Right lobe of liver (tissue), 6 donors: ENCODE results near the gene RBM3. TPM values are rescaled to one million over a fixed set of nuclear protein-coding genes. Genes with fewer than 3 reads are reported as not detected.
A peak's percentile ranks its signal among the peaks of the same experiment; 100 is the strongest.
"Not testable (repeated sequence)": the region's sequence is repeated elsewhere in the genome, so short reads cannot be mapped to it uniquely, and the experiment has no call there.

Experiments
- ATAC-seq, 4 donors: fragments of 200-7000 bp; cut with Tn5 transposase; one replicate each; pipeline ENCODE4 v1.9.1; 2020; ENCODE audit warnings: mild to moderate bottlenecking in 4 of 4, moderate library complexity in 4 of 4
- DNase-seq, 3 donors: peaks; one replicate each; pipeline ENCODE4 v3.0.0-alpha.2; 2020
- H3K27ac ChIP-seq, 3 donors: fragments of 200-600 bp; one replicate each; pipeline ENCODE4 v1.8.0; 2022
- H3K27me3 ChIP-seq, 2 donors: fragments of 200-600 bp; one replicate each; pipeline ENCODE4 v1.8.0; 2022
- H3K36me3 ChIP-seq, 4 donors: fragments of 200-600 bp; sonication (generic) in 1 of 4; one replicate each; pipeline versions ENCODE4 v1.5.1 to v1.8.0; 2017 to 2022; ENCODE audit warnings: control low read depth in 1 of 4
- H3K4me1 ChIP-seq, 4 donors: fragments of 200-600 bp; sonication (generic) in 1 of 4; one replicate each; pipeline versions ENCODE4 v1.5.1 to v1.8.0; 2017 to 2022; ENCODE audit warnings: control low read depth in 1 of 4
- H3K4me3 ChIP-seq, 3 donors: fragments of 200-600 bp; one replicate each; pipeline ENCODE4 v1.8.0; 2022
- H3K9me3 ChIP-seq, 4 donors: fragments of 200-600 bp; sonication (generic) in 1 of 4; one replicate each; pipeline versions ENCODE4 v1.5.1 to v1.8.0; 2017 to 2022; ENCODE audit warnings: control low read depth in 1 of 4
- CTCF ChIP-seq, 4 donors: fragments of 200-600 bp in 3 of 4; fragments of 450-650 bp in 1 of 4; IDR thresholded peaks; one replicate each; pipeline versions ENCODE4 v1.5.1 to v1.8.0; 2016 to 2022; ENCODE audit warnings: antibody characterized with exemption in 4 of 4, mild to moderate bottlenecking in 2 of 4
- POLR2A ChIP-seq: fragments of 450-650 bp; IDR thresholded peaks from one replicate; pipeline ENCODE4 v1.6.1; 2017; ENCODE audit warnings: antibody characterized with exemption, mild to moderate bottlenecking
- WGBS: methylation state at CpG from one replicate; pipeline ENCODE4 v1.1.6; 2018; ENCODE audit warnings: low coverage, low lambda C conversion rate; ENCODE audit not compliant: insufficient coverage; ENCODE audit errors: missing lambda C conversion rate; 5-methylcytosine and 5-hydroxymethylcytosine counted together
- intact Hi-C, 2 donors: fragments of 100-400 bp; cut with DNase I; formaldehyde crosslinking; loops; one replicate each; pipeline versions ENCODE4 v1.11.2 to v1.14.1; 2022
- long read RNA-seq: library from polyadenylated mRNA; unstranded; transcript quantifications from one replicate; pipeline ENCODE4 v2.0.0, GENCODE V29; 2019
- total RNA-seq, 6 experiments: library from RNA; depleted of rRNA in 2 of 6; stranded (reverse); fragments of >200 nt in 2 of 6; fragmentation: NEBNext Ultra II Directional in 3 of 6; extraction: Animal tissue kit (Norgen Biotek cat#: 25700) in 3 of 6; gene quantifications; one replicate each; pipeline versions ENCODE4 v1.1.0 to v1.2.4, GENCODE V29; 2016 to 2023
- donor health status: DM: no; HTN: yes; CAD: no.
- donor health status: DM: no; HTN: no; CAD: no.
- donor health status: DM: no; HTN: no; CAD: no.
- donor health status: DM: no; HTN: yes; CAD: no.
- donor health status: DM: no; HTN: yes; CAD: no.

The RBM3 gene
- total RNA-seq = 10 to 100 TPM; 14.7 to 69.0 (median 57.7) TPM
- long read RNA-seq, partial matches to known transcripts = 0 of 3 reads
- long read RNA-seq, other reads (novel, unspliced or antisense) = 1 of 3 reads

GRCh38 chrX:48574270-48575266 lies at the start of gene RBM3:
RBM3 (plus strand) TSS chrX:48574484; CDS start chrX:48575181, 697 bp downstream.
- peak; percentile 97 to 98 (median 98) for ATAC-seq
- intact Hi-C loops = no loop called here
- 32% methylated on average over 42 of the region's 71 CpGs for WGBS
- Histone ChIP-seq H3K36me3 (peaks cover 0 to 32% (median 14%) of the 10 kb centered on the region in 4 donors), H3K27me3 (no peaks in the 10 kb centered on the region), H3K4me3 (peak within 1 kb of the TSS; percentile 71 to 82 (median 77)), H3K9me3 (no peaks in the 10 kb centered on the region), H3K4me1 (peaks cover 0 to 10% (median 0%) of the 10 kb centered on the region in 4 donors), H3K27ac (peak within 1 kb of the TSS; percentile 93 to 99 (median 98))
- peak; percentile 92 to 95 (median 93) for DNase-seq
- TF ChIP-seq POLR2A = peak; percentile 89
- TF ChIP-seq CTCF (IDR thresholded peaks at IDR 0.05) = peak; percentile 27 to 36 (median 32)

GRCh38 chrX:48525853-48526252 lies 48.4 kb upstream of the RBM3 start:
- H3K4me3 ChIP-seq, H3K27me3 ChIP-seq, H3K9me3 ChIP-seq, ATAC-seq, DNase-seq, H3K27ac ChIP-seq, intact Hi-C loops, H3K4me1 ChIP-seq: not testable (repeated sequence)
- 35% methylated on average over 2 of the region's 8 CpGs for WGBS
- H3K36me3 ChIP-seq = peaks cover 0 to 21% (median 11%) of the 10 kb centered on the region in 4 donors

GRCh38 chrX:48530736-48531135 lies 43.5 kb upstream of the RBM3 start:
- WGBS = 68% methylated on average over 3 of the region's 3 CpGs
- DNase-seq (no peak), ATAC-seq (no peak)
- Histone ChIP-seq H3K4me1 (no peaks in the 10 kb centered on the region), H3K9me3 (no peaks in the 10 kb centered on the region), H3K27me3 (no peaks in the 10 kb centered on the region), H3K4me3 (no peak overlapping the region), H3K27ac (no peak overlapping the region), H3K36me3 (peaks cover 0 to 21% (median 11%) of the 10 kb centered on the region in 4 donors)
- TF ChIP-seq CTCF (IDR thresholded peaks at IDR 0.05) (no peak), POLR2A (no peak)
- intact Hi-C loops = no loop called here

- no peaks in the 10 kb centered on the region for H3K27me3 ChIP-seq
- no peak overlapping the region for H3K27ac ChIP-seq
- DNase-seq (no peak), ATAC-seq (peak in 1 of 4 donors; percentile 59)
- peaks cover 0 to 20% (median 11%) of the 10 kb centered on the region in 4 donors for H3K36me3 ChIP-seq
- intact Hi-C loops = no loop called here
- H3K4me3 ChIP-seq = no peak overlapping the region
- H3K9me3 ChIP-seq = no peaks in the 10 kb centered on the region
- TF ChIP-seq CTCF (IDR thresholded peaks at IDR 0.05) = no peak
- no peak for TF ChIP-seq POLR2A
- no peaks in the 10 kb centered on the region for H3K4me1 ChIP-seq
- 48% methylated on average over 4 of the region's 5 CpGs for WGBS
Observed at GRCh38 chrX:48531358-48531959, 42.8 kb upstream of the RBM3 start.
